ENCODE measurements around the gene APMAP.
"Not testable (repeated sequence)": the region's sequence is repeated elsewhere in the genome, so short reads cannot be mapped to it uniquely, and the experiment has no call there.

Gene APMAP

GRCh38 chr20:24950836-24951525 is 41.6 kb downstream of the APMAP start:
- DNase-seq (ENCODE audit: low spot score) = no peak
- TF ChIP-seq CTCF (IDR thresholded peaks at IDR 0.05; ENCODE audit: extremely low read depth, insufficient read depth, missing control alignments) = no peak
- in situ Hi-C loops (cut with MboI; ENCODE audit: low pct_unique_long_range_greater_than_20kb, low sequenced_read_pairs, unreplicated experiment) = no loop called here

- no peak for DNase-seq (ENCODE audit: low spot score)
- in situ Hi-C loops (cut with MboI; ENCODE audit: low pct_unique_long_range_greater_than_20kb, low sequenced_read_pairs, unreplicated experiment) = no loop called here
- TF ChIP-seq CTCF (IDR thresholded peaks at IDR 0.05; ENCODE audit: extremely low read depth, insufficient read depth, missing control alignments) = no peak
These were observed 42.3 kb downstream of the APMAP start for GRCh38 chr20:24950128-24950835.

DNA sequence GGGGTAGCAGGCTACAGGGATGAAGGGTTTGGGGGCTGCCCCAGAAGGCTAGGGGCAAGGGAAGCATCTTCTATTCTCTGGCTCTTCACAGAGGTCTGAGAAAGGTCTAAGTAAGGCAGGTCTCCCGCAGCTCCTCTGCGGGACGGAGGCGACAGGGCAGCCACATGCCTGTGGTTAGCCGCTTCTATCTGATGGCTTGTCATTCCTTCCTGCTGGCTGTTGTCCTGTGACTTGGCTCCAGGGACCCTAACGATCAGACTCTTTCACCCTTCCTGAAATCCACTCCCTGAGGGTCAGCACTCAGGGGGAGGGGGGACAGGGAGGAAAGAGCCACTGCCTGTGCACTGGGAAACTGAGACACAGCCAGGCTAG is 42.8 kb downstream of the APMAP start:
- no peak for DNase-seq (ENCODE audit: low spot score)
- no peak for TF ChIP-seq CTCF (IDR thresholded peaks at IDR 0.05; ENCODE audit: extremely low read depth, insufficient read depth, missing control alignments)
- in situ Hi-C loops (cut with MboI; ENCODE audit: low pct_unique_long_range_greater_than_20kb, low sequenced_read_pairs, unreplicated experiment) = no loop called here

DNA sequence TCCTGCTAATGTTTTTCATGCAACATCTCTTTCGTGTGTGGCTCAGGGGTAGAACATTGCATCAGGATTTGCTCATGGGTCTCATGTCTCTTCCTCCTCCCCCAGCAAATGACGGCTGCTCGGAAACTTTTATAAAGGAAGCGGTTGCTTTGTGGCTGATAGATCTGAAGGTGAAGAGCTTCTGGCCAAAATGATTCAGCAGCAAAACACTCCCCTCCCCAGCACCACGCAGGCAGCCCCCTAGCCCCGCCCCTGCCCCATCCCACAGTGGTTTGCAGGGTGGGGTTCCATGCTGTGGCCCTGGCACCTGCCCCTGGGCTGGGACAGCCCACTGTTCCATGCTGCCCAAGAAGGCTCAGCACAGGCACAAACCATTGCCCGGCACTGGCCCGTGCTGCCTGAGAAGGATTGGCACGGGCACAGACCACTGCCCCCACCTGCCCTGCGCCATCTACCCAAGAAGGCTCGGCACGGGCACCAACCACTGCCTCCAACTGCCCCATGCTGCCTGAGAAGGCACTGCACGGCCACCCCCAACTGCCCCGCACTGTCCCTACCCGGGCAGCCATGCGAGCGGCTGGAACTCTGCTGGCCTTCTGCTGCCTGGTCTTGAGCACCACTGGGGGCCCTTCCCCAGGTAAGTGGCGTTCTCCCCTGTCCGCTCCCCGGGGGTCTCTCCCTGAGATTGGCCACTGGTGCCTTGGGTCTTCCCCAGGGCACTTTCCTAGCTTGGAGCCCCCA is 43.4 kb downstream of the APMAP start, which contains the start of gene CST7:
Gene CST7, plus strand, starts transcription at position 331 of the 741 bp plus-strand sequence. Its CDS starts 237 bp downstream, at position 568.
- TF ChIP-seq CTCF (IDR thresholded peaks at IDR 0.05; ENCODE audit: extremely low read depth, insufficient read depth, missing control alignments) = no peak
- in situ Hi-C loops (cut with MboI; ENCODE audit: low pct_unique_long_range_greater_than_20kb, low sequenced_read_pairs, unreplicated experiment) = no loop called here
- DNase-seq (ENCODE audit: low spot score) = peak; percentile 53

DNA sequence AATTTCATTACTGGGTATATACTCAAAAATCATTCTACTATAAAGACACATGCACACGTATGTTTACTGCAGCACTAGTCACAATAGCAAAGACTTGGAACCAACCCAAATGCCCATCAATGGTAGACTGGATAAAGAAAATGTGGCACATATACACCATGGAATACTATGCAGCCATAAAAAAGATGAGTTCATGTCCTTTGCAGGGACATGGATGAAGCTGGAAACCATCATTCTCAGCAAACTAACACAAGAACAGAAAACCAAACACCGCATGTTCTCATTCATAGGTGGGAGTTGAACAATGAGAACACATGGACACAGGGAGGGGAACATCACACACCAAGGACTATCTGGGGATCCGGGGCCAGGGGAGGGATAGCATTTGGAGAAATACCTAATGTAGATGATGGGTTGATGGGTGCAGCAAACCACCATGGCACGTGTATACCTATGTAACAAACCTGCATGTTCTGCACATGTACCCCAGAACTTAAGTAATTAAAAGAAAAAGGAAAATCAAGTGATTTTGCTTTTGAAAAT is 44.1 kb downstream of the APMAP start:
- in situ Hi-C loops (cut with MboI; ENCODE audit: low pct_unique_long_range_greater_than_20kb, low sequenced_read_pairs, unreplicated experiment) = not testable (repeated sequence)

GRCh38 chr20:24946376-24946775 is 46.2 kb downstream of the APMAP start:
- in situ Hi-C loops (cut with MboI; ENCODE audit: low pct_unique_long_range_greater_than_20kb, low sequenced_read_pairs, unreplicated experiment) = not testable (repeated sequence)

More for the DNA sequence above, 44.1 kb downstream of the APMAP start:
- not testable (repeated sequence) for DNase-seq (ENCODE audit: low spot score)

DNA sequence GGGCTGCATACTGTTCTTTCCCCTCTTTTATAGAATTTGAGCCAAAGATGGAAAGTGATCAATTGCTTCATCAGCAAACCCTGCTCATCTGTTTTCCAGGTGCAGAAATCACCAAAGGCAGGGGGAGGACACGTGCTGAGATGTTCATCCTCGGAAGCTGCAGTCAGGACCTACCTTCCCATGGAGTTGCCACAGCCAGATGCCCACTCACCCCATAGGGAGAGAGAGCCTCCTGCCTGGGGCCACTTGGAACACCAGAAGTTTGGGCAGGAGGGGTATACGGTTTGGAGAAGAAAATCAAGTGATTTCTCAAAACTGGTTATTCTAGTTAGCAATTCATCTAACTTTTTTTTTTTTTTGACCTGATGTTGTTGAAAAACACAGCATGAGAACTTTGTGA is 48.8 kb downstream of the APMAP start:
- no peak for TF ChIP-seq CTCF (IDR thresholded peaks at IDR 0.05; ENCODE audit: extremely low read depth, insufficient read depth, missing control alignments)
- in situ Hi-C loops (cut with MboI; ENCODE audit: low pct_unique_long_range_greater_than_20kb, low sequenced_read_pairs, unreplicated experiment) = no loop called here
- no peak for DNase-seq (ENCODE audit: low spot score)

More at GRCh38 chr20:24946376-24946775, 46.2 kb downstream of the APMAP start:
- not testable (repeated sequence) for DNase-seq (ENCODE audit: low spot score)
